ENCODE results near the gene HECW1.

The HECW1 gene

GRCh38 chr7:43314379-43315158 is 202.1 kb downstream of the HECW1 start:
- TF ChIP-seq CTCF (IDR thresholded peaks at IDR 0.05; ENCODE audit: extremely low read depth, missing control alignments): no peak
- DNase-seq (ENCODE audit: low spot score): no peak

GRCh38 chr7:43317075-43317474 is 204.6 kb downstream of the HECW1 start:
- TF ChIP-seq CTCF (IDR thresholded peaks at IDR 0.05; ENCODE audit: extremely low read depth, missing control alignments): no peak
- DNase-seq (ENCODE audit: low spot score): no peak

- TF ChIP-seq CTCF (IDR thresholded peaks at IDR 0.05; ENCODE audit: extremely low read depth, missing control alignments): no peak
- DNase-seq (ENCODE audit: low spot score): no peak
Observed at GRCh38 chr7:43318188-43318770, 205.8 kb downstream of the HECW1 start.

GRCh38 chr7:43325595-43325994 is 213.1 kb downstream of the HECW1 start:
- DNase-seq (ENCODE audit: low spot score): no peak
- no peak for TF ChIP-seq CTCF (IDR thresholded peaks at IDR 0.05; ENCODE audit: extremely low read depth, missing control alignments)

GRCh38 chr7:43328336-43328735 is 215.9 kb downstream of the HECW1 start:
- no peak for DNase-seq (ENCODE audit: low spot score)
- TF ChIP-seq CTCF (IDR thresholded peaks at IDR 0.05; ENCODE audit: extremely low read depth, missing control alignments): no peak

- TF ChIP-seq CTCF (IDR thresholded peaks at IDR 0.05; ENCODE audit: extremely low read depth, missing control alignments): no peak
- DNase-seq (ENCODE audit: low spot score): no peak
Observed at GRCh38 chr7:43328785-43329380, 216.4 kb downstream of the HECW1 start.

- DNase-seq (ENCODE audit: low spot score): no peak
- no peak for TF ChIP-seq CTCF (IDR thresholded peaks at IDR 0.05; ENCODE audit: extremely low read depth, missing control alignments)
Observed at GRCh38 chr7:43332193-43332796, 219.8 kb downstream of the HECW1 start.

Measured in GM20000 (cell line).